ENCODE data around the gene PCNX2. TPM values are rescaled to one million over a fixed set of nuclear protein-coding genes. Genes with fewer than 3 reads are reported as not detected.

The PCNX2 gene
- total and polyA plus RNA-seq, 11 donors = 0.27 to 5.3 (median 1.9) TPM

DNA sequence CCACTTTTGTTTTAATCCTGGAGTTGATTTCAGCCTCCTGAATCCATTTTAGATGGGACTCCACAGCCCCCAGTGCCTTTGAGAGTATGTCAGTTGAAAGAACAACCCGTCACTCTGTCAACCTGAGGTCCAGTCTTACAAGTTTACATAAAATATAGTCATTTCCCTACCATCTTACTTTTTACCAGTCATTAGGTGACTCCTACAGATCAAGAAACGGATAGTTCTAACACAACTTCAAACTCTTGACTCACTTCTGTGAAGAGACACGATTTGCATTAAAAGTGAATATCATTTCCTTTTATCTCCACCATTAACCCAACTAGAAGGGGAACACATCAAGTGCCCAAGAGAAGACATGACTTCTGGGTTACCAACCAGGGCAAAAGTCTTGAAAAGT, 198.0 kb downstream of the PCNX2 start:
- no peak for ATAC-seq
- H3K27ac ChIP-seq = no peak overlapping the region
- WGBS, 4 donors = 94 to 99% (median 97%) methylated on average over 3 of the region's 3 CpGs

DNA sequence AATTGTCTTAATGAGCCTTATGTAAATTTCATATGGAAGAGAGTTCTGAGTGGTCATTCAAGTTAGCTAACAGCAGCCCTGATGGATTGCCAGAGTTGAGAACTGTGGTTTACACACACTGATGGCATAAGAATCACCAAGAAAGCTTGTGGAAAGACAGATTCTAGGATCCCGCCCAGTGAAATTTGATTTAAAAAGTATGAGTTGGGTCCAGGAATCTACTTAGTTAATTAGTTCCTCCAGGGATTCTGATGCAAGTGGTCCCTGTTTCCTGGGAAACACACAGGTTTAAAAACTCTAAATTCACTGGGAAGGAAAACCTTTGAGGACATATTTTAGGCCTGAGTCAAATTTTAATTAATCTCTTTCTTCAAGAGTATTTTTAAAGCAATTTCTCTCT, 200.8 kb downstream of the PCNX2 start:
- Histone ChIP-seq H3K27ac (peak overlapping the region in 6 of 12 donors; percentile 8 to 67 (median 23)), H3K27me3 (no peaks in the 10 kb centered on the region), H3K36me3 (no peaks in the 10 kb centered on the region), H3K9me3 (no peaks in the 10 kb centered on the region), H3K4me3 (no peak overlapping the region), H3K4me1 (peaks cover 0 to 33% (median 8%) of the 10 kb centered on the region in 12 donors)
- intact Hi-C loops (cut with DNase I) = loop anchor here in 1 of 10 donors (5.0 kb wide), 1 partner anchor 48 kb away; no protein-coding TSS in a partner anchor
- no peak for ATAC-seq
- TF ChIP-seq, protein P1, sequence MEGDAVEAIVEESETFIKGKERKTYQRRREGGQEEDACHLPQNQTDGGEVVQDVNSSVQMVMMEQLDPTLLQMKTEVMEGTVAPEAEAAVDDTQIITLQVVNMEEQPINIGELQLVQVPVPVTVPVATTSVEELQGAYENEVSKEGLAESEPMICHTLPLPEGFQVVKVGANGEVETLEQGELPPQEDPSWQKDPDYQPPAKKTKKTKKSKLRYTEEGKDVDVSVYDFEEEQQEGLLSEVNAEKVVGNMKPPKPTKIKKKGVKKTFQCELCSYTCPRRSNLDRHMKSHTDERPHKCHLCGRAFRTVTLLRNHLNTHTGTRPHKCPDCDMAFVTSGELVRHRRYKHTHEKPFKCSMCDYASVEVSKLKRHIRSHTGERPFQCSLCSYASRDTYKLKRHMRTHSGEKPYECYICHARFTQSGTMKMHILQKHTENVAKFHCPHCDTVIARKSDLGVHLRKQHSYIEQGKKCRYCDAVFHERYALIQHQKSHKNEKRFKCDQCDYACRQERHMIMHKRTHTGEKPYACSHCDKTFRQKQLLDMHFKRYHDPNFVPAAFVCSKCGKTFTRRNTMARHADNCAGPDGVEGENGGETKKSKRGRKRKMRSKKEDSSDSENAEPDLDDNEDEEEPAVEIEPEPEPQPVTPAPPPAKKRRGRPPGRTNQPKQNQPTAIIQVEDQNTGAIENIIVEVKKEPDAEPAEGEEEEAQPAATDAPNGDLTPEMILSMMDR (IDR thresholded peaks at IDR 0.05) = no peak
- no peak for TF ChIP-seq POLR2A (IDR thresholded peaks at IDR 0.05)
- no peak for DNase-seq
- 79 to 93% (median 88%) methylated on average over 1 of the region's 1 CpG for WGBS, 4 donors

More for the DNA sequence above, 198.0 kb downstream of the PCNX2 start:
- no peaks in the 10 kb centered on the region for H3K27me3 ChIP-seq
- H3K9me3 ChIP-seq = no peaks in the 10 kb centered on the region
- peaks cover 0 to 24% (median 6%) of the 10 kb centered on the region in 12 donors for H3K4me1 ChIP-seq
- no peaks in the 10 kb centered on the region for H3K36me3 ChIP-seq
- intact Hi-C loops (cut with DNase I) = no loop called here
- DNase-seq = no peak
- H3K4me3 ChIP-seq = no peak overlapping the region
- no peak for TF ChIP-seq POLR2A (IDR thresholded peaks at IDR 0.05)
- TF ChIP-seq, protein P1 (IDR thresholded peaks at IDR 0.05) = no peak

DNA sequence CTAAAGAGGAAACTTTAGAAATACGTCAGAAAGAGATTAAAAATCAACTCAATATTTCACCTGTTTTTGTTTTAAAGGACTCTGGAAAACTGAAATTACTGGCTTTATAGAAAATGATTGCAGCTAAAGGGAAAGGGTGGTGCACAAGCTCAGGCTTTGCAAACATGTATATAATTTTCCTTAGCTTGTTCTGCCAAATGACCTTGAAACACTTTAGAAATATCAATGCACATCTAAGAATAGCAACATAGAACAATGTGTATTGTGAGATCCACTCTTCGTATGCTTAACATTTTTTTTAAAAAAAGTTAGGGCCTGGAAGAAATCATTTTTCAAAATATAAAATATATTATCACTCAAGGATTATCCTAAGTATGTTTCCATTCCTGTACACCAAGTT, 201.3 kb downstream of the PCNX2 start:
- Histone ChIP-seq H3K27ac (peak overlapping the region in 7 of 12 donors; percentile 8 to 67 (median 28)), H3K4me3 (no peak overlapping the region), H3K4me1 (peaks cover 0 to 33% (median 8%) of the 10 kb centered on the region in 12 donors), H3K36me3 (no peaks in the 10 kb centered on the region), H3K9me3 (no peaks in the 10 kb centered on the region), H3K27me3 (no peaks in the 10 kb centered on the region)
- DNase-seq (no peak), ATAC-seq (no peak)
- 38 to 45% (median 41%) methylated on average over 2 of the region's 2 CpGs for WGBS, 4 donors
- intact Hi-C loops (cut with DNase I) = loop anchor here in 1 of 10 donors (5.0 kb wide), 1 partner anchor 48 kb away; no protein-coding TSS in a partner anchor
- TF ChIP-seq POLR2A (IDR thresholded peaks at IDR 0.05) = no peak
- TF ChIP-seq, protein P1 (IDR thresholded peaks at IDR 0.05) = no peak

DNA sequence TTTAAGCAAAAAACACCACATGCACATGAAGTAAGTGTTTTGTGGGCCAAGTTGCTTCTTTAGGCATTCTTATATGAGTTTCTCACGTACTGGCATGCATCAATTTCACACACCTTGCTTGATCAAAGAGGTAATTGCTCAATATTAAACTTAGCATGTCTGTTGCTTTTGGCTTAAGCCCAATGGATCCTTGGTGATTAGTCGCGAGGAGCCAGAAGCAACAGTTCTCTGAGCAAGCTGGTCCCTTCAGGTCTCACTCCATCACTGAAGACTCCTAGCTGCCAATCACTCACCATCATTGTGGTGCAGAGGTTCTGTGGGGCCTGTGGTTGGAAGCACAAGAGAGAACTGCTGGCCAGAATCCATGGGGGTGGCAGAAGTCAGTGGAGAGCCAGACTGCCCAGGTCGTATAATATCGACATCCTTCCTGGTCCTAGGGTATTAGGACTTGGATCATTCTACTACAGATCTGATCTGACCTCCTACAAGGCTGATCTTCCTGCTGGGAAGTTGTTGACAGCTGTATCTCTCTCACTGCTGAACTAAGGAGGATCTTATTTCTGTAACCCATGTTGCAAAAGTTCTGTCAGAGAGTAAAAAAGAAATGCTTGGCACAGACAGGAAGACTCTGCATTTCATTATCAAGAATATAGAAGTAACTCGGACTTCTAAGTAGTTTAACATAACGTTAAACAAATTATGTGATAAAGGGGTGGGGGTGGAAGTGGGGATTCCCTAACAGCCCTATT, 204.6 kb downstream of the PCNX2 start:
- Histone ChIP-seq H3K27me3 (no peaks in the 10 kb centered on the region), H3K4me3 (no peak overlapping the region), H3K4me1 (peaks cover 0 to 39% (median 9%) of the 10 kb centered on the region in 12 donors), H3K36me3 (no peaks in the 10 kb centered on the region), H3K27ac (peak overlapping the region in 2 of 12 donors; percentile 49 to 56), H3K9me3 (no peaks in the 10 kb centered on the region)
- intact Hi-C loops (cut with DNase I) = loop anchor here in 1 of 10 donors (5.0 kb wide), 1 partner anchor 51 kb away; no protein-coding TSS in a partner anchor
- 53 to 65% (median 57%) methylated on average over 7 of the region's 7 CpGs for WGBS, 4 donors
- ATAC-seq = no peak
- no peak for DNase-seq
- TF ChIP-seq, protein P1 (IDR thresholded peaks at IDR 0.05) = no peak
- TF ChIP-seq POLR2A (IDR thresholded peaks at IDR 0.05) = no peak

Data from heart left ventricle (tissue), 16 donors.